Islet of Langerhans (tissue), 1 donor: ENCODE measurements around the gene APOE.

Experiments
- FAIRE-seq: peaks from one replicate; lab custom pipeline; 2011; peaks lifted over from hg19 to GRCh38; lab: Jason Lieb, UNC

APOE gene

GRCh38 chr19:44954649-44955504 lies 49.3 kb downstream of the APOE start, which contains the start of gene CLPTM1:
Gene CLPTM1, plus strand, starts transcription at chr19:44955380. Its CDS starts 16 bp downstream, at chr19:44955396.
- FAIRE-seq: no peak

GRCh38 chr19:44955505-44956439 lies 50.2 kb downstream of the APOE start:
- no peak for FAIRE-seq

- no peak for FAIRE-seq
Measured at GRCh38 chr19:44957526-44957925, 51.9 kb downstream of the APOE start.

- no peak for FAIRE-seq
Measured at GRCh38 chr19:44958090-44958489, 52.5 kb downstream of the APOE start.
